GM21528 (cell line): ENCODE results near the gene TENM4.

ENCODE experiments used
- ATAC-seq: cut with Tn5 transposase; IDR thresholded peaks from one replicate; pipeline ENCODE4 v1.9.1; 2021; ENCODE audit warnings: mild to moderate bottlenecking, moderate library complexity; ENCODE audit not compliant: unreplicated experiment, low FRiP score

The TENM4 gene

GRCh38 chr11:79422866-79423265, 18.0 kb downstream of the TENM4 start:
- no peak for ATAC-seq

GRCh38 chr11:79421820-79422219, 19.0 kb downstream of the TENM4 start:
- ATAC-seq: no peak

DNA sequence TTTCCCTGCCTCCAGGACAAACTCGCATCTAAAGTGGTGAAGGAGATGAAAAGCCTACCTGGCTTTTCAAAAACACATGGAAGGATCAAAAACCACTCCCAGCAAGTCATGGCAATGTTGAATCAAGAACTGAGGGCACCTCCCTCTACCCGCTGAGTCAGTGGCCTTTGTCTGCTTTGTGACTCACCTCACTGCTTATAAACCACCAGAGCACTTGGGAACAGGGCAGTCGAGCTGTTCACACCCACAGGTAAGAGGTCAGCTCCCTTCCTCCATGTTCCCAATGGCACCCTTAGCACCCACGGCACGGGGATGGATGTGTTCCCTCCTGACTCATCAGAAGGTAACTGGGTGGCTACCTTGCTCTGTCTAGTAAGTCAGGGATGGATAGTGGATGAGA, 21.7 kb downstream of the TENM4 start:
- no peak for ATAC-seq

DNA sequence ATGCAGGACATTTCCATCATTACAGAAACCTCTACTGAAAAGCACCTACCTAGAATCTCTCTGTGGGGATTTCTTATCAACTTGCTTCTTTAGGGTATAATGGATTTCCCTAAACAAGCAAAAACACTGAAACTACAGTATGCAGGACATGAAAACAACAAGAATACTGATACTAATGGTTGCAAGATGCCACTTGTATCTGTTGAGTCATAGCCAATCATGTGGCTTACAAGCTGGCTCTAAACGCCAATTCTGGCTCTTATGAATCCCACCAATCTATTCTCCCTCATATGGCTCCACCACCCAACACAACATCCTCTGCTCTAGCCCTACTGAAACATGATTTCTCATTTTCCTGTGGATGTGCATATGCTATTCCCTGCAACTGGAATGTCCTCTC, 22.6 kb downstream of the TENM4 start:
- ATAC-seq: no peak

DNA sequence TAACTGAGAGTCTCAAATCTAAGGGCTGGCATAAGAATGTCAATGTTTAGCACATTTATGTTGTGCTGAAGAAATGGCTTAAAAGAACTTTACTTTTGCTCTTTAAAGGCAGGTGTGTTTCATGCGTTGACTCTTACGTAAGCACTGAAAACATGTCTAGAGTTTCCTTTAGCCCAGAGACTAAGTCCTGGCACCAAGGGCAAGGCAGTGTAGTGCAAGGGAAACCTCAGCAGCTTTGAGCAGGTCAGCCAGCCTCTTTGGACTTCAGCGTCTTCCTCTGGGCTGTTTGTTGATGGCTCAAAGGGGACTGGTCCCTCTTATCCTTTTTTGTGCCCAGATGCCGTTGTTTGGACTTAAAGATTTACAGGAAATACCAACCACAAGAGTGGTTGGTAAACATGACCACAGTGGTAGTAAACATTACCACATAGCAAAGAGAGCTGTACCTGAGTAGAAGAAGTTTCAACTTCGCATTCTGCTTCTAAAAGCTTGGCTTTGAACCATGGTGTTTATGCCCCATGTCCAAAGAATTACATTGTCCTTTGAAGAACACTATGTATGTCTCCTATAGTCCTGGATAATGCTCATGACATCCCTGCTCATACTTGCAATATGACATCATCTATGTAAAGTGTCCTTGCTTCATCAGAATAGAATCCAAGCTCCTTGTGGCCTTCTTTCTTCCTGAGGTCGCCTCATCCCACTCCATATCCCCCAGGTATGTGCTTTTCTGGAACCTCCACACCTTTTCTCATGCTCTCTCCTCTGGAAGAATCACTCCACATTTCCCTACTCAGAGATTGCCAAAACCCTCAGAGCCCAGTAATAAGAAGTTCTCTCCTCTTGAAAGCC, 23.5 kb downstream of the TENM4 start:
- no peak for ATAC-seq

DNA sequence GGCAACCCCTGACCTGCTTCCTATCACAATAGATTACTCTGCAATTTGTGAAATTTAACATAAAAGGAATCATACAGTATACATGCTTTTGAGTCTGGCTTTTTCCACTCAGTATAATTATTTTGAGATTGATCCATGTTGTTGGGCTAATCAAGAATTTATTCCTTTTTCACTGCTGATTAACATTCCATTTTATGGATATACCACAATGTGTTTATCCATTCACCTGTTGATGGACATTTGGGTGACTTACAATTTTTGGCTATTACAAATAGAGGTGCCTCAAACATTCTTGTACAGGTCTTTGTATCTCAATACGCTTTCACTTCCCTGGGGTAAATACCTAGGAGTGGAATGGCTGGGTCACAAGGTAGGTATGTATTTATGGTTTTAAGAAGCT, 24.9 kb downstream of the TENM4 start:
- no peak for ATAC-seq

DNA sequence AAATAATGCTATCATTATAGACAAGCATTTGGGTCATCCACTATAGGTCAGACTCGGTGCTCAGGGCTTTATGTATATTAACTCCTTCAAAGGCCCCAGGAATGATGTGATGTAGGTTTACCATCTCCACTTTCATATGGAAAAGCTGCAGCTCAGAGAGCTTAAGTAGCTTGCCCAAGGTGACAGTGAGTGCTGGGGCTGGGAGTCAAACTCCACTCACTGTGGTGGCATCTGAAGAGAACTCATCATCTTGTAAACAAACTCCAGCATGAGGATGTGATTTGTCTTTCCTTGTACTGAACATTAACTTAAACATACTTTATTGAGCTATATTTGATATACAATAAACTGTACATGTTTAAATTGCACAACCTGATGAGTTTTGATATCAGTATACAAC, 25.4 kb downstream of the TENM4 start:
- ATAC-seq: no peak

GRCh38 chr11:79414644-79415317, 26.0 kb downstream of the TENM4 start:
- ATAC-seq: no peak

- ATAC-seq: no peak
These were observed 26.8 kb downstream of the TENM4 start for GRCh38 chr11:79414041-79414440.

DNA sequence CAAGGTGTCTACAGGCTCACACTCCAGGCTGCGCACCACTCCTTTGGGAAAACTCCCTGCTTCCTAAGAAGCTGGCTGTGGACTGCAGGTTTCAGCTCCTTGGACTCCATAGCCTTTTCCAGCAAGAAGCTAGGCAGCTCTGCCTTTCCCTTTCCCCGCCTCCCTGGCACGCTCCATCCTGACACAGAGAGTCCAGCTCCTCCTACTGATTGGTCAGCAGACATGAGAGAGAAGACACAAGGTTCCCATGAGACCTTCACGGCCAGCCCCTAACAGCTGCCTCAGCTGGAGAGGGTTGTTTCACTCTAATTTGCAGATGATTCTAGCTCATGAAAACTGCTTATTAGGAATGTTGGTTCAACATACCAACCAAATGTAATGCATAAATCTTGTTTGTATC, 27.6 kb downstream of the TENM4 start:
- ATAC-seq: no peak

DNA sequence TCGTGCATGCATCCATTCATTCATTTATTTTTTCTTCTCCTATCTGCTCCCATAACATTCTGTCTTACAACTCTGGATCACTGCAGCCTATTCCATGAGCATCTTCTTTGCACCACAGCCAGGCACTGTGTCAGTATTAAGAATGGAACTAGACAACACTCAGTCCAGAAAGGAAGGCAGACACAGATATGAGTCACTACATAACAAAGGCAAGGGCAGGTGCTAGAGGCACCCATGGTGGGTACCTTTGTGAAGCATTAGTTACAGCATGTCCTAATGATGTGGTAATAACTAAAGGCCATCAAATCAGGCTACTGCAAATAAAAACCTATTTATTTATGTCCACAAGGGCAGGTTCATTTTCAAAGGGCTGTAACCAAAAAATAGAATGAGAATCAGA, 28.1 kb downstream of the TENM4 start:
- no peak for ATAC-seq

GRCh38 chr11:79409330-79409729, 31.5 kb downstream of the TENM4 start:
- no peak for ATAC-seq

DNA sequence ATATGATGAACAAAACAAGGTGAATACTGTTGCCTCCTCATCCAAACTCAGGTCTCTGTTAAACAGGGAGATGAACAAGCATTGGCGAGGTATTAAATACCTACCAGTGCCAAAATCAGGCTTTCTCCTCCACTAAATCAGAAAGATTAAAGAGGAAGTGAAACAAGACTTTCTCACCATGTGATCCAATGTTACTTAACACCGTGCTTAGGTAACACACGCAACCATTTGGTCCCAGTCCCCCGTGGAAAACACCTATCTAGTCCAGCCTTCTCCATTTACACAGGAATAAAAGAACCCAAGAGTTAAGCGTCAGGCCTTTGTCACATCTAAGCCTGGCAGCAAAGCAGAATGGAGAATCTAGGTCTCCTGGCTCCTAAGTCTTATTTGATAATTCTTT, 34.5 kb downstream of the TENM4 start:
- peak; percentile 94 for ATAC-seq

DNA sequence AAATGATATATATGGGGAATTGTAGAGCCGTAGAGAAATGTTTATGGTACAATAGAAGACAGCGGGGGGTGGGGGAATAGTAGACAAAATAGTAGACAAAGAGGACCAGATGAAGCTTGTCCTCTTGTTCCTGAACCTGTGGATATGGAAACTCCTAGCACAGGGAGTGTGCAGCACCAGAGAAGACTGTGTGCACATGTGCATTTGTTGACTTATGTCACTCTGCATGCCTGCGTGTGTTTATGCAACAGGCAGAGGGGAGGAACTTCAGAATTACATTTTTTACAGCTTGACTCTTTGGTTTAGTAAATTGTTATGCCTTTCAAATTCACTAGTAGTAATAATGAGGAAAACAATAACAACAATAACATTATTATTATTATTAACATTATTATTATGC, 36.0 kb downstream of the TENM4 start:
- ATAC-seq: no peak

DNA sequence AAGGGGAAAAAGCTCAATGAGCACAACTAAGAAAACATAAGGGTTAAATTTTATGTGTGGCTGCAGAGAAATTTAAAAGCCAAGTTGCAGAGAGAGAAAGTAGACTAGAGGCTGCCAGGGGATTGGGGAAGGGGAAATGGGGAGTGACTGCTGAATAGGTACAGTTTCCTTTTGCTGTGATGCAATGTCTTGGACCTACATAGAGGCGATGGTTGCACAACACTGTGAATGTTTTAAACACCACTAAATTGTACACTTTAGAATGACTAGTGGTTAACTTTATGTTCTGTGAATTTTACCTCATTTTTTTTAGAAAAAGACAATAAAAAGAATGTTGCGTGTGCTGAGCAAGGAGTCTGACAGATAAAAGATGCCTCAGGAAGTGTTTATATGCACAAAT, 36.5 kb downstream of the TENM4 start:
- no peak for ATAC-seq

DNA sequence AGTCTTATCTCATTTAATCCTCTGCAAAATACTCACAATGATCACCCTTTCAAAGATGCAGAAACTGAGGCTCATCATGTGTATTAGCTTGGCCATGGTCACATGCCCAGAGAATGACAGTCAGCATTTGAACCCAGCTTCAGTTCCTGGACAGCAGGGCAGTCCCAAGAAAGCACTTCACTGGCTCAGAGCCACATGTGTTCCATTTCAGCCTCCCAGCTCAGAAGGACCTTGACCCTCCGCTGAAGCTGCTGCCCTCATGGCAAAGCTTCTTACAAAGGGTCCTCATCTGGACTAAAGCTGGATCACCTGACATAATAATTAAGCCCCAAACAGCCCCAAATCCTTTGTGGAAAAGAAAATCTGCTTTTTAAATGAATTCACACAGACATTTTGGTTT, 37.0 kb downstream of the TENM4 start:
- ATAC-seq: no peak

DNA sequence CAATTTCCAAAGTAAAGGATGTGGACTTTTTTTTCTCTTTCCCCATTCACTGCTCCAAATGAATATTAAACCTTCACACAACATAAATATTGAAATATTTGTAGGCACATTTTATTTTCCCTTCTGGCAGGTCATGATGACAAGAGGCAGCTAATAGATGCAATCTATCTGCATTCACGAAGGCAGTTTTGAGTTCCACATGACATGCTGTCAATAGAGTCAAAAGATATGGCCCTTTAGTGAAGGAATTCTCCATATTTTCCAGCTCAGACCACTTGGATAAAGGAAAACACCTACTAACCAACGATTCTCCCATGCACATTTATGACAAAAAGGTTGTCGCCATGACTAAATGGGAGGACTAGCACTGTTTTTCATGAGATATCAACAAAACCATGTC, 37.9 kb downstream of the TENM4 start:
- ATAC-seq: no peak

DNA sequence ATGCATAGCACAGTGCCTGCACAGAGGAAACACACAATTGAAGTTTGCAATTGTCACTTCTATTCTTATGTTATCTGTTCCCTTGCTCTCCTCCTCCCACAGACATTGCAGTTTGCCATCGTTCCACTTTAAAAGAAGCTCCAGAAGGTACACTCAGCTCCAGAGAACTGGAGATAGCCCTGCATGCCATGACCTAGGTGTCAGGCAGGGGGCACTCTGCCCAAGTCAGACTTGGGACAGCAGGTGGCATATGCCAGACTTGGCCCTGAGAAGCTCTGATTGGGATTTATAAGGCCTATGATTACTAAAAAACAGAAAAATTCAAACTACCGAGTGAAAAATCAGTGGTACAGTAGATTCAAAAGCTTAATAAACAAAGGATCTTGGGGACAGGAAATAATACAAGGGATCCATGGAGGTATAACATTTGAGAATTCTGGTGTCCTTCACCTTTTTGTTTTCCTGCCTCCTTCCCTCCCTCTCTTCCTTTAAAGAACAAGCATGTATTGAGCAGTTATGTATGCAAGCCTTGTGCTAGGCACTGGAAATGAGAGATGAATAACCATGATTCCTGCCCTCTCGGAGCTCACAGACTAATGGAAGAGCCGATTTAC, 40.0 kb downstream of the TENM4 start:
- ATAC-seq: peak; percentile 94

DNA sequence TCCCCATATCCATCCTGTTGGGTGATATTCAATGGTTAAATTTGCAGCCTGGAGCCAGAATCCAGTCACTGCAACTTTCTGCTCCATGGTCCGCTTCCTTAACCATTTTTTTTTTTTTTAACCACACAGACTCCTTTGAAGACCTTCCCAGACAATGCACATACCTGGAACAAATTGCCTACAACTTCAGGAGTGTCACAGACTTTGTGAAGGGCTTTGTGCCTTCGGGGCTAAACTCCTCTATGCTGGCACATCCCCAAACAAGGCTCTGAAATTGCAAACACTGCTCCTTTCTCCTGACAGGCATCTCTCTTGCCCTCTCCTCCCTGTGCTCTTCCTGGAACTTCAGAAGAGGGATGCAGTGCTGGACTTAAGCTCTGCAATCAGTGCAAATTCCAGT, 40.6 kb downstream of the TENM4 start:
- no peak for ATAC-seq

- ATAC-seq: no peak
These were observed 43.6 kb downstream of the TENM4 start for GRCh38 chr11:79397252-79397651.

GRCh38 chr11:79396674-79397073, 44.2 kb downstream of the TENM4 start:
- ATAC-seq: no peak

DNA sequence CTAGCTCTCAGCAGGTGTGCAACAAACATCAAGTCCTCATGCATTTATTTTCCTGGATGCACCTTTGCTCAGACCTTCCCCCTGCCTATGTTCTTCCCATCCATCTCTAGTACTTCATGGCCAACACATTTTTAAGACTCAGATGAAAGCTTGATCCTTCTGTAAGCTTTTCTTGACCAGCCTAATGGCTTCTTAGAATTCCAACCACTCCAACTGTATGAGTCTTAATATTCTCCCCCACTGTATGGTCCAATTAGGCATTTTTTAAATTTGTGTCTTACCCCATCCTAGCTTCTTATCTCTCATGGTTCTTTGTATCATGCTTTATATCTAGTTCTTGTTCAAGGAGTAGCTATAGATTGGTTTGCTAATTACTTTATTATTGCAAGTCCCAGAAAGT, 44.8 kb downstream of the TENM4 start:
- ATAC-seq: no peak
